Measurements from ENCODE around the gene POLR2C.

POLR2C gene

GRCh38 chr16:57462209-57462977, at the start of gene POLR2C:
Gene POLR2C, plus strand, starts transcription at chr16:57462679. Its CDS starts 46 bp downstream, at chr16:57462725.
- H3K4me3 ChIP-seq (ENCODE audit: low read depth, low read length), result peak within 1 kb of the TSS; percentile 94
- TF ChIP-seq CTCF (IDR thresholded peaks at IDR 0.05; ENCODE audit: low read depth, low read length), result peak; percentile 95
- in situ Hi-C loops (cut with HindIII; ENCODE audit: low sequenced_read_pairs), result no loop called here
- DNase-seq (ENCODE audit: low read depth, low spot score), result peak; percentile 88

DNA sequence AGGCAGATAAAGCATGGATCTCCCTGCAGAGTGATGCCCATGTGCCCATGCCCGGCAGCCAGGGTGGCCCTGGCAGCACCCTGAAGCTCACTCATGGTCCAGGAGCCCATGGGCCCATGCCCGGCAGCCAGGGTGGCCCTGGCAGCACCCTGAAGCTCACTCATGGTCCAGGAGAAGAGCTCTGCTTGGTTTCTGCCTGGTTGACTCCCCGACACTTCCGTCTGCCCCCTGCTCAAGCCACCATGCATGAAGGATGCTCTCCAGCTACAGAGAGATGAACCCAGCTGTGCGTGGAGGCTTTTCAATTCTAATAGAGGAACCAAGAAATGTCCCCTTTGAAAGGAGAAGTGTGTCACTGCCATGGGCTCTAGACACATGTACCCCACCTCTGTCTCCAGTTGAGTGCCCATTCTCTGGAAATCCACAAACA, 49.2 kb upstream of the POLR2C start:
- TF ChIP-seq CTCF (IDR thresholded peaks at IDR 0.05; ENCODE audit: low read depth, low read length), result no peak
- no peak for DNase-seq (ENCODE audit: low read depth, low spot score)
- no peak overlapping the region for H3K4me3 ChIP-seq (ENCODE audit: low read depth, low read length)
- in situ Hi-C loops (cut with HindIII; ENCODE audit: low sequenced_read_pairs), result no loop called here

GRCh38 chr16:57413733-57414132, 48.7 kb upstream of the POLR2C start:
- in situ Hi-C loops (cut with HindIII; ENCODE audit: low sequenced_read_pairs), result no loop called here
- no peak for TF ChIP-seq CTCF (IDR thresholded peaks at IDR 0.05; ENCODE audit: low read depth, low read length)
- no peak for DNase-seq (ENCODE audit: low read depth, low spot score)
- no peak overlapping the region for H3K4me3 ChIP-seq (ENCODE audit: low read depth, low read length)

DNA sequence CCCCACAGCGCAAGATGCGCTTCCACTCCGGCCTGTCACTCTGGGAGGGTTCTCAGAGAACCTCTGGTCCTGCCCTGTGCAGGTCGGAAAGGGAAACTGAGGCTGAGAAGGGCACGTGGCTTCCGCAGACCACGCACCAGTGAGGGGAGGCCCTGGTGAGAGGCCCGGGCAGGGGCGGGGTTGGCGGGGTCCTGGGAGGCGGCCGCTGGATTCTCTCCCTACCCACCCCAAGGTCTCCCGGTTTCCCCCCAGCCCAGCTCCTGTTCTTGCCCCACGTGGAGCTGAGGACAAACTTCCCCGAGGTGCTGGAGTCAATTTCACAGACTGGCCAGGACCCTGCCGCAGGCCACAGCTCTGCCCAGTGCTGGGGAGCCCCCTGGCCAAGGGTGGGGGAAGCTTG, 46.4 kb upstream of the POLR2C start:
- in situ Hi-C loops (cut with HindIII; ENCODE audit: low sequenced_read_pairs), result no loop called here
- TF ChIP-seq CTCF (IDR thresholded peaks at IDR 0.05; ENCODE audit: low read depth, low read length), result no peak
- no peak overlapping the region for H3K4me3 ChIP-seq (ENCODE audit: low read depth, low read length)
- no peak for DNase-seq (ENCODE audit: low read depth, low spot score)

GRCh38 chr16:57419506-57419905, 43.0 kb upstream of the POLR2C start:
- no peak overlapping the region for H3K4me3 ChIP-seq (ENCODE audit: low read depth, low read length)
- TF ChIP-seq CTCF (IDR thresholded peaks at IDR 0.05; ENCODE audit: low read depth, low read length), result no peak
- DNase-seq (ENCODE audit: low read depth, low spot score), result no peak
- in situ Hi-C loops (cut with HindIII; ENCODE audit: low sequenced_read_pairs), result no loop called here

GRCh38 chr16:57422026-57422944, 40.2 kb upstream of the POLR2C start:
- peak; percentile 90 for TF ChIP-seq CTCF (IDR thresholded peaks at IDR 0.05; ENCODE audit: low read depth, low read length)
- DNase-seq (ENCODE audit: low read depth, low spot score), result peak; percentile 68
- H3K4me3 ChIP-seq (ENCODE audit: low read depth, low read length), result no peak overlapping the region
- in situ Hi-C loops (cut with HindIII; ENCODE audit: low sequenced_read_pairs), result no loop called here
